GM10266 (cell line): ENCODE measurements around the gene NSFL1C.

ENCODE experiments used
- DNase-seq: peaks from one replicate; pipeline ENCODE4 v3.0.0; 2012; ENCODE audit errors: extremely low spot score
- TF ChIP-seq, protein P1 (sequence below): IDR thresholded peaks from 2 replicates; pipeline ENCODE4 v1.5.1; 2012; ENCODE audit warnings: mild to moderate bottlenecking, low read depth; ENCODE audit not compliant: control insufficient read depth, insufficient read depth; ENCODE audit errors: missing control alignments

Gene NSFL1C

DNA sequence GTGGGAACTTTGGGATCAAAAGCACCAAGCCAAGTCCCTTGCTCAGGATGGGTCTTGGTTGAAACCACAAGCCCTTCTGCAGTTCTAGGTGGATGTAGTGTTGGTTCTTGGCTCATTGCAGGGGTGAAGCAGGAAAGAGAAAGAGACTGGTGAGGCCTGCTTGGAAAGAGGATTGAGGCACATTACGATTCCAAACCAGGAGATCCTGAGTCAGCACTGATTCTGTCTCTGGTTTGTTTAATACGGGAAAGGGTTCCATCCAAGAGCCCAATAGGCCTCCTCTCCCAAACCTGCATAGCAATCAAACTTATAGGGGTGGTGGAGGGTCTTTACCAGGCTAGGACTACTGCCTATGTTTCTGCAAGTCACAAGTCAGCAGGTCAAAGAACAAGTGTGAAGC, 24.3 kb downstream of the NSFL1C start:
- TF ChIP-seq, protein P1, sequence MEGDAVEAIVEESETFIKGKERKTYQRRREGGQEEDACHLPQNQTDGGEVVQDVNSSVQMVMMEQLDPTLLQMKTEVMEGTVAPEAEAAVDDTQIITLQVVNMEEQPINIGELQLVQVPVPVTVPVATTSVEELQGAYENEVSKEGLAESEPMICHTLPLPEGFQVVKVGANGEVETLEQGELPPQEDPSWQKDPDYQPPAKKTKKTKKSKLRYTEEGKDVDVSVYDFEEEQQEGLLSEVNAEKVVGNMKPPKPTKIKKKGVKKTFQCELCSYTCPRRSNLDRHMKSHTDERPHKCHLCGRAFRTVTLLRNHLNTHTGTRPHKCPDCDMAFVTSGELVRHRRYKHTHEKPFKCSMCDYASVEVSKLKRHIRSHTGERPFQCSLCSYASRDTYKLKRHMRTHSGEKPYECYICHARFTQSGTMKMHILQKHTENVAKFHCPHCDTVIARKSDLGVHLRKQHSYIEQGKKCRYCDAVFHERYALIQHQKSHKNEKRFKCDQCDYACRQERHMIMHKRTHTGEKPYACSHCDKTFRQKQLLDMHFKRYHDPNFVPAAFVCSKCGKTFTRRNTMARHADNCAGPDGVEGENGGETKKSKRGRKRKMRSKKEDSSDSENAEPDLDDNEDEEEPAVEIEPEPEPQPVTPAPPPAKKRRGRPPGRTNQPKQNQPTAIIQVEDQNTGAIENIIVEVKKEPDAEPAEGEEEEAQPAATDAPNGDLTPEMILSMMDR: no peak
- no peak for DNase-seq

DNA sequence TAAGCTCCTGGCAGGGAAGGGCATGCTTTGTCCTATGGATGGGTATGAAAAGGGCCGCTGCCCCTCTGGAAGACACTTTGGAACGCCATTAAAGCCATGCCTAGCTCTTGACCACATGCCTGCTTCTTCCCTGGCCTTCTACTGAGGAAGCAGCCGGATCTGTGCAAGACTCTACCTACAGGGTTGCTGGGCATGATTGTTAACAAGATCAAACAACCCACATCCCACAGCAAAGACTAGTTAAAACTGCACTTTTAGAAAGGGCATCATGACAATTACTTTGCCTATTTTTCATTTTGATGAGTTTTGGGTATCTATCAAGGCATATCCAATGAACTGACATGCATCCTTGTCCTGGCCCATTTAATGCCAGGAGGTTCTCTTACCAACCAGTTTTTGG, 25.5 kb downstream of the NSFL1C start:
- DNase-seq: no peak
- TF ChIP-seq, protein P1: no peak

DNA sequence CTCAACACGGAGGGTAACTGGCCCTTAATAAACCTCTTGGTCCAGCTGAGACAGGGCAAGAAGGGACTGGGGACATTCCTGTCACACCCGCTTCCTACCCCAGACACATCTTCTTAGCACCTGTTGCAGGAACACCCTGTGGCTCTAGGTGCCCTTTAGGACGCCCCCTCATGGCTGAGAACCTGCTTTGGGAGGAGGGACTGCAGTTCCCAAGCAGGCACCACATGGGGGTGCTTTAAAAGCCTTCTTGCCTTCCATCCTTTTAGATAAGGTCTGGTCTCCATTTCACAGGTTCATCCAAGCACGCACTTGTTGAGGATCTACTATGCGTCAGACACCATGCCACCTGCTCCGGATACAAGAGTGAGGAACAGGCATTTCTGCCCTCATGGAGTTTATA, 26.6 kb downstream of the NSFL1C start:
- TF ChIP-seq, protein P1: peak; percentile 33
- no peak for DNase-seq

DNA sequence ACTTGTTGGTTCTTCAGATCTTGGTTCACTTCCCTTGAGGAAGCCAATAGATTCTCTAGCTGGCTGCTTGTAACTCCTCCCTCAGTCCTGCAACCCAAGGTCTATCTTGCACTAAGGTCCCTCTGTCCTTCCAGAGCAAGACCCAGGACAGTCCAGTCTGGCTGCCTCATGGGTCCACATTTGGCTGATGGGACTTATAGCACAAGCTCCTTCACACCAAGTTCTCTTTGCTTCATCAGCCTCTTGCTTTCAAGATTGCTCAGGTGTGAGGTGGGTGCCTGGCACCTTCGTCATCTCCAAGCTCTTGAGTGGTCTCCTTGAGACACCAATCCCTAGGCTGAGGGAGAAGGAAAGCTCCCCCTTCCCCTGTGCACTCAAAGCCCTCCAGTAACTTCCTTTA, 28.3 kb downstream of the NSFL1C start:
- TF ChIP-seq, protein P1: no peak
- no peak for DNase-seq

DNA sequence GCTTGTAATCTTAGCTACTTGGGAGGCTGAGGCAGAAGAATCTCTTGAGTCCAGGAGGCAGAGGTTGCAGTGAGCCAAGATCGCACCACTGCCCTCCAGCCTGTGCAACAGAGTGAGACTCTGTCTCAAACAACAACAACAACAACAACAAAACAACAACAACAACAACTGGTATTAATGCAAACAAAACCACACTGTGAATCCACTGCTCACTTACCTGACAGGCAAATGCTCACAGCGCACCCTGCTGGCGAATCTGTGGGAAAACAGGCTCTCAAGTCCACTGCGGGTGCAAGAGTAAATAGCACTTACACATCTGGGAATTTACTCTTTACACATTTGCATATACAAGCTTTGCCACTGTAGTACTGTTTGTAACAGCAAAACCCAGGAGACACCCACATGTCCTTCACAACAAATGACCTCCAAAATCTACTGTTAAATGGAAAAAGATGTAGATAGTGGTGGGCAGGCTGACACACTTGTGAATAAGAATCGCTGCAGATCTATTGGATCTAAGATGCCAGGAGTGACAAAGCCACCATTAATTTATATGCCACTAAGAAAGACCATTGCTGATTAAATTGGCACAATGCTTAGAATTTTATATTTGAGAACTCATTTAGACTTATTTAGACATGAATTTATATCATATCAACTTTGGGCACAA, 29.3 kb downstream of the NSFL1C start:
- TF ChIP-seq, protein P1: peak; percentile 95
- DNase-seq: peak; percentile 71

DNA sequence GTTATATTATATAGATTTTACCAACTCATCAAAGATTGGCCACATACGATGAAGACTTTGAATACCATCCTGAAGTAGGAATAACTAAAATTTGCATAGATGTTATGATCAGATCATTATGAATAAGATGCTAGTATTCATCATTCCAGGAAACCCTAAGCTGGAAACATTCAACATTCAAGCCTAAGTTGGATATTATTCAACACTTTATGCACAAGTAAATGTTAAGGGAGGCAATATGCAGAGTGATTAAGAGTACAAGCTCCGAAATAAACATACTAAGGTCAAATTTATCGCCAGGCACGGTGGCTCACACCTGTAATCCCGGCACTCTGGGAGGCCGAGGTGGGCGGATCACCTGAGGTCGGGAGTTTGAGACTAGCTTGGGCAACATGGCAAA, 30.4 kb downstream of the NSFL1C start:
- TF ChIP-seq, protein P1: no peak
- DNase-seq: no peak

DNA sequence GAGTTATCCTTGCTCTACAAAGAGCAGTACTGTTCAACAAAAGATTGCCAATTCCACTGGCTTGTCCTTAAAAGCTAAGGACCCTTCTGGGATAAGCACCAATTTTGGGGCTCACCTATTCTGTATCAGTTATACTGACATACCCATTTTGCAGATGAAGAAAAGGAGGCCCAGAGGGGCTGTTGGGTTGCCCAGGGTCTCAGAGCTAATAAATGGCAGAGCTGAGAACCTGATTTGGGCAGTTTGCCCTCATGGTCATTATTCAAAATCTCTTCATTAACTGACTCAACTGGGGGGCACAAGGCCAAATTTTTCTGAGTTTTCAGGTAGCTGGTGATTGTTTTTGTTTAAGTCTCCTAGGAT, 31.3 kb downstream of the NSFL1C start:
- TF ChIP-seq, protein P1: no peak
- DNase-seq: no peak
